ENCODE data around the gene RNF144B.
"Not testable (repeated sequence)": the region's sequence is repeated elsewhere in the genome, so short reads cannot be mapped to it uniquely, and the experiment has no call there.

Gene RNF144B

DNA sequence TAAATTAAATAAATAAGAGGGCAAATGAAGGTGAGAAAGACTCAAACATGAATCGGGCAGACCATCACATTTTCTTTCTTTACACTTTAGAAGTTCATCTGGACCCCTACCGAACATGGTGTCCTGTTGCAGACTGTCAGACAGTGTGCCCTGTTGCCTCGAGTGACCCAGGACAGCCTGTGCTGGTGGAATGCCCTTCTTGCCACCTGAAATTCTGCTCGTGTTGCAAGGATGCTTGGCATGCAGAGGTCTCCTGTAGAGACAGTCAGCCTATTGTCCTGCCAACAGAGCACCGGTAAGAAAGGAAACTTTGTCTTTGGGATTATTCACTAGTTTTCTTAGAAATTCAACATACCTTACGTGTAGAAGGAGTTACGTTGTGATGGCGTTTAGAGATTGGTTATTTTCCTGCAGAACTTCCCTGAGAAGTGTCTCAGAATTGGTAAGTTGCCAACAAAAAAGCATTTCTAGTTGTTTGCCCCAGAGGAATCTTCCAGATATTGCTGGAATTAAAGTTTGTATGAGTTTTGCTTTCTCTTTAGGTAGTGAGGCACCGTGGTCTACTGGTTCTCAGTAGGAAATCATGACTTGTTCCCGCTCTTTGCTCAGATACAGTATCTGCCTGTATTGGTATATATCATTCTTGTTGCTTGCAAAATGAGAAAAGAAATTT, 70.1 kb downstream of the RNF144B start:
- Histone ChIP-seq H3K27ac (replicated peaks) (no peak overlapping the region), H3K27me3 (ENCODE audit: insufficient read depth, poor library complexity, severe bottlenecking) (no peaks in the 10 kb centered on the region), H3K4me3 (replicated peaks; ENCODE audit: insufficient read depth, low read length) (no peak overlapping the region)
- no peak for DNase-seq (ENCODE audit: low read depth in 1 of 2, low spot score in 1 of 2)
- TF ChIP-seq POLR2AphosphoS5 (IDR thresholded peaks at IDR 0.05; ENCODE audit: low read depth) (no peak), SPI1 (IDR thresholded peaks at IDR 0.05; ENCODE audit: borderline replicate concordance, low read depth) (no peak), GABPA (IDR thresholded peaks at IDR 0.05; ENCODE audit: low read depth) (no peak)
- TF ChIP-seq, protein P1, sequence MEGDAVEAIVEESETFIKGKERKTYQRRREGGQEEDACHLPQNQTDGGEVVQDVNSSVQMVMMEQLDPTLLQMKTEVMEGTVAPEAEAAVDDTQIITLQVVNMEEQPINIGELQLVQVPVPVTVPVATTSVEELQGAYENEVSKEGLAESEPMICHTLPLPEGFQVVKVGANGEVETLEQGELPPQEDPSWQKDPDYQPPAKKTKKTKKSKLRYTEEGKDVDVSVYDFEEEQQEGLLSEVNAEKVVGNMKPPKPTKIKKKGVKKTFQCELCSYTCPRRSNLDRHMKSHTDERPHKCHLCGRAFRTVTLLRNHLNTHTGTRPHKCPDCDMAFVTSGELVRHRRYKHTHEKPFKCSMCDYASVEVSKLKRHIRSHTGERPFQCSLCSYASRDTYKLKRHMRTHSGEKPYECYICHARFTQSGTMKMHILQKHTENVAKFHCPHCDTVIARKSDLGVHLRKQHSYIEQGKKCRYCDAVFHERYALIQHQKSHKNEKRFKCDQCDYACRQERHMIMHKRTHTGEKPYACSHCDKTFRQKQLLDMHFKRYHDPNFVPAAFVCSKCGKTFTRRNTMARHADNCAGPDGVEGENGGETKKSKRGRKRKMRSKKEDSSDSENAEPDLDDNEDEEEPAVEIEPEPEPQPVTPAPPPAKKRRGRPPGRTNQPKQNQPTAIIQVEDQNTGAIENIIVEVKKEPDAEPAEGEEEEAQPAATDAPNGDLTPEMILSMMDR (IDR thresholded peaks at IDR 0.05; ENCODE audit: insufficient read depth, low read length), result no peak
- TF ChIP-seq, protein P2, sequence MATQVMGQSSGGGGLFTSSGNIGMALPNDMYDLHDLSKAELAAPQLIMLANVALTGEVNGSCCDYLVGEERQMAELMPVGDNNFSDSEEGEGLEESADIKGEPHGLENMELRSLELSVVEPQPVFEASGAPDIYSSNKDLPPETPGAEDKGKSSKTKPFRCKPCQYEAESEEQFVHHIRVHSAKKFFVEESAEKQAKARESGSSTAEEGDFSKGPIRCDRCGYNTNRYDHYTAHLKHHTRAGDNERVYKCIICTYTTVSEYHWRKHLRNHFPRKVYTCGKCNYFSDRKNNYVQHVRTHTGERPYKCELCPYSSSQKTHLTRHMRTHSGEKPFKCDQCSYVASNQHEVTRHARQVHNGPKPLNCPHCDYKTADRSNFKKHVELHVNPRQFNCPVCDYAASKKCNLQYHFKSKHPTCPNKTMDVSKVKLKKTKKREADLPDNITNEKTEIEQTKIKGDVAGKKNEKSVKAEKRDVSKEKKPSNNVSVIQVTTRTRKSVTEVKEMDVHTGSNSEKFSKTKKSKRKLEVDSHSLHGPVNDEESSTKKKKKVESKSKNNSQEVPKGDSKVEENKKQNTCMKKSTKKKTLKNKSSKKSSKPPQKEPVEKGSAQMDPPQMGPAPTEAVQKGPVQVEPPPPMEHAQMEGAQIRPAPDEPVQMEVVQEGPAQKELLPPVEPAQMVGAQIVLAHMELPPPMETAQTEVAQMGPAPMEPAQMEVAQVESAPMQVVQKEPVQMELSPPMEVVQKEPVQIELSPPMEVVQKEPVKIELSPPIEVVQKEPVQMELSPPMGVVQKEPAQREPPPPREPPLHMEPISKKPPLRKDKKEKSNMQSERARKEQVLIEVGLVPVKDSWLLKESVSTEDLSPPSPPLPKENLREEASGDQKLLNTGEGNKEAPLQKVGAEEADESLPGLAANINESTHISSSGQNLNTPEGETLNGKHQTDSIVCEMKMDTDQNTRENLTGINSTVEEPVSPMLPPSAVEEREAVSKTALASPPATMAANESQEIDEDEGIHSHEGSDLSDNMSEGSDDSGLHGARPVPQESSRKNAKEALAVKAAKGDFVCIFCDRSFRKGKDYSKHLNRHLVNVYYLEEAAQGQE (IDR thresholded peaks at IDR 0.05; ENCODE audit: insufficient replicate concordance, low read depth), result no peak

DNA sequence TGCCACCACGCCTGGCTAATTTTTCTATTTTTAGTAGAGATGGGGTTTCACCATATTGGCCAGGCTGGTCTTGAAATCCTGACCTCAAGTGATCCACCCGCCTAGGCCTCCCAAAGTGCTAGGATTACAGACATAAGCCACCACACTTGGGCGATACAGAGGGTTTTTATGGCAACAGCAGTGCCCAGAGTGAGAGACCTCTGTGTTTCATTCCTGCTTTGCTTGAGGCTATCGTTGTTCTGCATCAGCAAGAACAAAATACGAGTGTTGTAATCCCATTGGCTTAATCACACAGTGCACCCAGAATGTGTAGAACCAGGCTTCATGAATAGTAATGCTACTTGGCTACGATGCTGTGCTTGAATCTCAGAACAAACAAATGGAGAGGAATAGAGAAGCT, 70.9 kb downstream of the RNF144B start:
- not testable (repeated sequence) for H3K4me3 ChIP-seq (replicated peaks; ENCODE audit: insufficient read depth, low read length); H3K27me3 ChIP-seq (ENCODE audit: insufficient read depth, poor library complexity, severe bottlenecking); H3K27ac ChIP-seq (replicated peaks); DNase-seq (ENCODE audit: low read depth in 1 of 2, low spot score in 1 of 2)

DNA sequence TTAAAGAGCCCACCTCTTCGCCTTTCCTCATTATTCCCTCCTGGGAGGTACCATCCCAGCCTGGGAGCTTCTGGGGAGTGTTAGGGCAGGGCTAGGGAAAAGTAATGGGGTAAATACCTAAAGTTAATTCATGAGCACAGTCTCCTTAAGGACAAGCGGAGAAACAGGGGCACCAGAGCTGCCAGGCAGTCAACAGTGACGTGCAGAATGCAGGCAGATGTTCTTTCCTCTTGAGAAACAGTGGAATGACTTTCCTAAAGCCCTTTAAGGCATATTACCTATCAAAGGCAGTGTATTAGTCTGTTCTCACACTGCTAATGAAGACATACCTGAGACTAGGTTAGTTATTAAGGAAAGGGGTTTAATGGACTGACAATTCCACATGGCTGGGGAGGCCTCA, 76.3 kb downstream of the RNF144B start:
- Histone ChIP-seq H3K4me3 (replicated peaks; ENCODE audit: insufficient read depth, low read length) (no peak overlapping the region), H3K27ac (replicated peaks) (no peak overlapping the region), H3K27me3 (ENCODE audit: insufficient read depth, poor library complexity, severe bottlenecking) (no peaks in the 10 kb centered on the region)
- TF ChIP-seq, protein P2 (IDR thresholded peaks at IDR 0.05; ENCODE audit: insufficient replicate concordance, low read depth), result no peak
- TF ChIP-seq SPI1 (IDR thresholded peaks at IDR 0.05; ENCODE audit: borderline replicate concordance, low read depth) (no peak), POLR2AphosphoS5 (IDR thresholded peaks at IDR 0.05; ENCODE audit: low read depth) (no peak), GABPA (IDR thresholded peaks at IDR 0.05; ENCODE audit: low read depth) (no peak)
- TF ChIP-seq, protein P1 (IDR thresholded peaks at IDR 0.05; ENCODE audit: insufficient read depth, low read length), result no peak
- DNase-seq (ENCODE audit: low read depth in 1 of 2, low spot score in 1 of 2), result no peak

DNA sequence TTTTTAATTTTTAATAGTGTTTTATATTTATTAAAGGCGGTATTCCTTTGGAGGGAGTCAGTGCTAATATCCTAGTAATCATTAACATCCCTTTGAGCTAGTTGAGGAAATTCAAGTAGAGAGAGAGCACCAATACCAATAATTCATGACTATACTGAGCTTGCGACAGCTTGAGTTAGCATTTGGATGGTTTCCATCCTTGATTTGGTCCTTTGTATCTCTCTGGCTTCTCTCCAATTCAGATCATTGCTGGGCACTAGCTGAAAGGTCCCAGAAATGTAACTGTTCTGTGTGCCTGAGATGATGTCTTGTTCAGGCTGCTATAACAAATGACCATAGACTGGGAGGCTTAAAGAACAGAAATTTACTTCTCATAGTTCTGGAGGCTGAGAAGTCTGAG, 77.0 kb downstream of the RNF144B start:
- TF ChIP-seq POLR2AphosphoS5 (IDR thresholded peaks at IDR 0.05; ENCODE audit: low read depth) (no peak), GABPA (IDR thresholded peaks at IDR 0.05; ENCODE audit: low read depth) (no peak), SPI1 (IDR thresholded peaks at IDR 0.05; ENCODE audit: borderline replicate concordance, low read depth) (no peak)
- TF ChIP-seq, protein P1 (IDR thresholded peaks at IDR 0.05; ENCODE audit: insufficient read depth, low read length), result no peak
- TF ChIP-seq, protein P2 (IDR thresholded peaks at IDR 0.05; ENCODE audit: insufficient replicate concordance, low read depth), result no peak
- Histone ChIP-seq H3K4me3 (replicated peaks; ENCODE audit: insufficient read depth, low read length) (no peak overlapping the region), H3K27ac (replicated peaks) (no peak overlapping the region), H3K27me3 (ENCODE audit: insufficient read depth, poor library complexity, severe bottlenecking) (no peaks in the 10 kb centered on the region)
- no peak for DNase-seq (ENCODE audit: low read depth in 1 of 2, low spot score in 1 of 2)

All from HL-60 (cell line).